Loucy (cell line): ENCODE data around the gene DMBX1.

Experiments
- EZH2phosphoT487 ChIP-seq: fragments of 200-600 bp; IDR thresholded peaks from 2 replicates; pipeline ENCODE4 v1.6.1; 2018; ENCODE audit warnings: antibody characterized with exemption, mild to moderate bottlenecking, moderate library complexity, borderline replicate concordance
- TF ChIP-seq, protein P1 (sequence below): fragments of 200-600 bp; sonication (generic); conservative IDR thresholded peaks from 2 replicates; pipeline ENCODE4 v1.5.1; 2014; ENCODE audit warnings: mild to moderate bottlenecking, antibody characterized with exemption, low read length

DNA sequence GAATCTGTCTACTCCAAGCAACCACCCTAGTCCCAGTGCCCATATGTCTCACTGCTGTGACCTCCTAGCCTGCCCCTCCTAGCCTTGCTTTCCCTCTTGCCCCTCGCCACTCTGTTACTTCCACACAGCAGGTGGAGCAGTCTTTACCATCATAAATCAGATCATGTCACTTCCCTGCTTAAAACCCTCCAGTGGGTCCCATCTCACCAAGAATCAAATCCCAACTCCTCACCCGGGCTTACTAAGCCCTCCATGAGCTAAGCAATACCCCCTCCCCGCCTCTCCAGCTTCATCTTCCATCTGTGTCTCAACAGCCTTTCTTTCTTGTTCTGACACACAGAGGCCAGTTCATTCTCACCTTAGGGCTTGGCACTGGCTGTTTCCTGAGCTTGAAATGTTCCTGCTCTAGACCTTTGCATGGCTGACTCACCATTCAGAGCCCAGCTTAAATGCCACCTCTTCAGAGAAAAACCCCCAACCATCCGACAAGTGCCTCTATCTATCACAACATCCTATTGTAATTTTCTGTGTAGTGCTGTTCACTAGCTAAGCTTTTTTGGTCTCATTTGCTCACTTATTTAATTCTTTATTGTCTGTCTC is 39.5 kb downstream of the DMBX1 start:
- TF ChIP-seq, protein P1, sequence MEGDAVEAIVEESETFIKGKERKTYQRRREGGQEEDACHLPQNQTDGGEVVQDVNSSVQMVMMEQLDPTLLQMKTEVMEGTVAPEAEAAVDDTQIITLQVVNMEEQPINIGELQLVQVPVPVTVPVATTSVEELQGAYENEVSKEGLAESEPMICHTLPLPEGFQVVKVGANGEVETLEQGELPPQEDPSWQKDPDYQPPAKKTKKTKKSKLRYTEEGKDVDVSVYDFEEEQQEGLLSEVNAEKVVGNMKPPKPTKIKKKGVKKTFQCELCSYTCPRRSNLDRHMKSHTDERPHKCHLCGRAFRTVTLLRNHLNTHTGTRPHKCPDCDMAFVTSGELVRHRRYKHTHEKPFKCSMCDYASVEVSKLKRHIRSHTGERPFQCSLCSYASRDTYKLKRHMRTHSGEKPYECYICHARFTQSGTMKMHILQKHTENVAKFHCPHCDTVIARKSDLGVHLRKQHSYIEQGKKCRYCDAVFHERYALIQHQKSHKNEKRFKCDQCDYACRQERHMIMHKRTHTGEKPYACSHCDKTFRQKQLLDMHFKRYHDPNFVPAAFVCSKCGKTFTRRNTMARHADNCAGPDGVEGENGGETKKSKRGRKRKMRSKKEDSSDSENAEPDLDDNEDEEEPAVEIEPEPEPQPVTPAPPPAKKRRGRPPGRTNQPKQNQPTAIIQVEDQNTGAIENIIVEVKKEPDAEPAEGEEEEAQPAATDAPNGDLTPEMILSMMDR: no peak
- no peak for TF ChIP-seq EZH2phosphoT487
